Neural crest cell (in vitro differentiated cells): ENCODE measurements around the gene ANKRD65. TPM values are rescaled to one million over a fixed set of nuclear protein-coding genes. Genes with fewer than 3 reads are reported as not detected.
A peak's percentile ranks its signal among the peaks of the same experiment; 100 is the strongest.

Experiments used
- DNase-seq: peaks from one replicate; pipeline ENCODE4 v3.0.0; 2021; ENCODE audit warnings: low read depth, mixed read lengths, low spot score
- H3K27ac Mint-ChIP-seq: one replicate; pipeline ENCODE4 v1.8.0; 2021; ENCODE audit warnings: mild to moderate bottlenecking, mixed read lengths; ENCODE audit not compliant: unreplicated experiment
- H3K27me3 Mint-ChIP-seq: 2 replicates; pipeline ENCODE4 v1.8.0; 2021; ENCODE audit warnings: low read depth, mild to moderate bottlenecking, mixed read lengths
- H3K36me3 Mint-ChIP-seq: 2 replicates; pipeline ENCODE4 v1.8.0; 2021; ENCODE audit warnings: low read depth, mild to moderate bottlenecking, mixed read lengths
- H3K4me1 Mint-ChIP-seq: 2 replicates; pipeline ENCODE4 v1.8.0; 2021; ENCODE audit warnings: mixed read lengths
- H3K4me3 Mint-ChIP-seq: one replicate; pipeline ENCODE4 v1.8.0; 2021; ENCODE audit warnings: mild to moderate bottlenecking, mixed read lengths
- H3K9me3 Mint-ChIP-seq: 2 replicates; pipeline ENCODE4 v1.8.0; 2021; ENCODE audit warnings: mixed read lengths
- CTCF ChIP-seq: fragments of 200-600 bp; sonication (generic); conservative IDR thresholded peaks from 2 replicates; pipeline ENCODE4 v1.5.0; 2021; ENCODE audit warnings: antibody characterized with exemption, mild to moderate bottlenecking
- total RNA-seq: library from RNA; stranded (reverse); gene quantifications from 2 replicates; pipeline ENCODE4 v1.2.1, GENCODE V29; 2021

ANKRD65 gene
- total RNA-seq, 1 donor from 2014 or later, result 0.89 TPM

- no peak for DNase-seq
- Mint-ChIP-seq H3K27me3 (peaks cover 7% of the 10 kb centered on the region), H3K4me3 (peak overlapping the region; percentile 59), H3K36me3 (no peaks in the 10 kb centered on the region), H3K4me1 (peaks cover 4% of the 10 kb centered on the region), H3K27ac (peak overlapping the region; percentile 19), H3K9me3 (no peaks in the 10 kb centered on the region)
- no peak for TF ChIP-seq CTCF
Observed at GRCh38 chr1:1440262-1441001, 19.4 kb upstream of the ANKRD65 start.

- no peaks in the 10 kb centered on the region for H3K9me3 Mint-ChIP-seq
- peaks cover 11% of the 10 kb centered on the region for H3K27me3 Mint-ChIP-seq
- no peak for DNase-seq
- no peaks in the 10 kb centered on the region for H3K36me3 Mint-ChIP-seq
- H3K27ac Mint-ChIP-seq, result no peak overlapping the region
- H3K4me3 Mint-ChIP-seq, result no peak overlapping the region
- H3K4me1 Mint-ChIP-seq, result peaks cover 8% of the 10 kb centered on the region
- TF ChIP-seq CTCF, result no peak
Observed at GRCh38 chr1:1439546-1440261, 18.6 kb upstream of the ANKRD65 start.

- H3K4me1 Mint-ChIP-seq, result peaks cover 8% of the 10 kb centered on the region
- no peak for TF ChIP-seq CTCF
- no peak overlapping the region for H3K27ac Mint-ChIP-seq
- peak overlapping the region; percentile 34 for H3K4me3 Mint-ChIP-seq
- H3K9me3 Mint-ChIP-seq, result no peaks in the 10 kb centered on the region
- no peak for DNase-seq
- H3K36me3 Mint-ChIP-seq, result no peaks in the 10 kb centered on the region
- H3K27me3 Mint-ChIP-seq, result peaks cover 11% of the 10 kb centered on the region
Observed at GRCh38 chr1:1438531-1439381, 17.7 kb upstream of the ANKRD65 start.

- Mint-ChIP-seq H3K36me3 (no peaks in the 10 kb centered on the region), H3K27me3 (peaks cover 12% of the 10 kb centered on the region), H3K4me1 (peaks cover 10% of the 10 kb centered on the region), H3K4me3 (no peak overlapping the region), H3K9me3 (no peaks in the 10 kb centered on the region), H3K27ac (no peak overlapping the region)
- no peak for DNase-seq
- TF ChIP-seq CTCF, result no peak
Observed at GRCh38 chr1:1437904-1438376, 16.9 kb upstream of the ANKRD65 start.
